Measurements from ENCODE around the gene BAK1. TPM values are rescaled to one million over a fixed set of nuclear protein-coding genes. Genes with fewer than 3 reads are reported as not detected.

The BAK1 gene
- polyA plus RNA-seq, 4 donors = 15.7 to 100 (median 80.6) TPM

DNA sequence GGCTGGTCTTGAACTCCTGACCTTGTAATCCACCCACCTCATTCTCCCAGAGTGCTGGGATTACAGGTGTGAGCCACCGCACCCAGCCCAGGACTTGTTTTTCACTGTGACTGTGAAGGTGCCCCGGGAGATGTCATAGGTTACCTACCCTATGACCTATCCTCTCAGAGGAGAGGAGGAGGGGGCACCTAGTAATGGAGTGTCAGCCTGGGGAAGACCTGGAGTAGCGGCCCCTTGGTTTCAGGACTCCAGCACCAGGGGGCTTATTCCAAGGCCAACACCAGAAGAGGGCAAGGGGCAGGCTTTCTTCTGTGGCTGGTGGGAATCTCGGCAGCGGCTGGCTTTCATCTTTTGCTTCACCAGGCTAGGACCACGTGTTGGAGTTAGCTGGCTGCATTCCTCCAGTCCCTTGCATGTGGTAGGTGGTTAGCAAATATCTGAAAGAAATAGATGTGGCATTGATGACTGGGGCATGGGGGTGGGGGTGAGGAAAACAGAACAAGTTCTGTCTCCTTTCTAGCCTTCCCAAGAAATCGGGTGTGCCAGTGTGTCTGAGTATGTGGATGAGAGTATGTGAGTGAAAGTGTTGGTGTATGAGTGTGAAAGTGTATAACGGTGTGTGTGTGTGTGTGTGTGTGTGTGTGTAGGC is 33.2 kb upstream of the BAK1 start:
- FAIRE-seq = no peak
- Histone ChIP-seq H3K27me3 (ENCODE audit: control insufficient read depth in 3 of 3, insufficient read depth in 3 of 3, low read length in 3 of 3) (no peaks in the 10 kb centered on the region), H3K36me3 (ENCODE audit: control insufficient read depth in 3 of 3, insufficient read depth in 2 of 3, low read depth in 1 of 3, low read length in 3 of 3) (no peaks in the 10 kb centered on the region), H3K4me3 (ENCODE audit: low read depth in 1 of 3, low read length in 3 of 3) (no peak overlapping the region), H3K9me3 (ENCODE audit: control insufficient read depth in 2 of 2, insufficient read depth in 1 of 2, low read depth in 1 of 2, low read length in 1 of 2) (peaks cover 0 to 7% of the 10 kb centered on the region in 2 donors), H3K27ac (ENCODE audit: low read depth in 1 of 3, low read length in 2 of 3) (no peak overlapping the region), H3K4me1 (ENCODE audit: control insufficient read depth in 3 of 3, insufficient read depth in 2 of 3, low read depth in 1 of 3, low read length in 2 of 3) (peaks cover 0 to 41% (median 0%) of the 10 kb centered on the region in 3 donors)
- WGBS, 3 donors = 72 to 83% (median 77%) methylated on average over 8 of the region's 8 CpGs
- DNase-seq = no peak

- Histone ChIP-seq H3K36me3 (ENCODE audit: control insufficient read depth in 3 of 3, insufficient read depth in 2 of 3, low read depth in 1 of 3, low read length in 3 of 3) (no peaks in the 10 kb centered on the region), H3K27me3 (ENCODE audit: control insufficient read depth in 3 of 3, insufficient read depth in 3 of 3, low read length in 3 of 3) (no peaks in the 10 kb centered on the region), H3K4me3 (ENCODE audit: low read depth in 1 of 3, low read length in 3 of 3) (no peak overlapping the region), H3K4me1 (ENCODE audit: control insufficient read depth in 3 of 3, insufficient read depth in 2 of 3, low read depth in 1 of 3, low read length in 2 of 3) (peaks cover 0 to 39% (median 8%) of the 10 kb centered on the region in 3 donors), H3K9me3 (ENCODE audit: control insufficient read depth in 2 of 2, insufficient read depth in 1 of 2, low read depth in 1 of 2, low read length in 1 of 2) (peaks cover 0 to 7% of the 10 kb centered on the region in 2 donors), H3K27ac (ENCODE audit: low read depth in 1 of 3, low read length in 2 of 3) (no peak overlapping the region)
- 64 to 76% (median 64%) methylated on average over 22 of the region's 22 CpGs for WGBS, 3 donors
- FAIRE-seq (no peak), DNase-seq (peak; percentile 61 to 82)
Measured at GRCh38 chr6:33610779-33611732, 31.0 kb upstream of the BAK1 start.

GRCh38 chr6:33610067-33610466 is 30.0 kb upstream of the BAK1 start:
- H3K4me1 ChIP-seq (ENCODE audit: control insufficient read depth in 3 of 3, insufficient read depth in 2 of 3, low read depth in 1 of 3, low read length in 2 of 3) = peaks cover 0 to 37% (median 8%) of the 10 kb centered on the region in 3 donors
- FAIRE-seq (no peak), DNase-seq (peak in 1 of 2 donors; percentile 15)

GRCh38 chr6:33609528-33609927 is 29.5 kb upstream of the BAK1 start:
- WGBS, 3 donors = 53 to 62% (median 60%) methylated on average over 6 of the region's 6 CpGs
- H3K36me3 ChIP-seq (ENCODE audit: control insufficient read depth in 3 of 3, insufficient read depth in 2 of 3, low read depth in 1 of 3, low read length in 3 of 3) = no peaks in the 10 kb centered on the region
- peaks cover 0 to 8% of the 10 kb centered on the region in 2 donors for H3K9me3 ChIP-seq (ENCODE audit: control insufficient read depth in 2 of 2, insufficient read depth in 1 of 2, low read depth in 1 of 2, low read length in 1 of 2)
- H3K27ac ChIP-seq (ENCODE audit: low read depth in 1 of 3, low read length in 2 of 3) = peak overlapping the region in 1 of 3 donors; percentile 1
- no peak overlapping the region for H3K4me3 ChIP-seq (ENCODE audit: low read depth in 1 of 3, low read length in 3 of 3)
- DNase-seq (no peak), FAIRE-seq (no peak)
- H3K4me1 ChIP-seq (ENCODE audit: control insufficient read depth in 3 of 3, insufficient read depth in 2 of 3, low read depth in 1 of 3, low read length in 2 of 3) = peaks cover 0 to 37% (median 8%) of the 10 kb centered on the region in 3 donors
- no peaks in the 10 kb centered on the region for H3K27me3 ChIP-seq (ENCODE audit: control insufficient read depth in 3 of 3, insufficient read depth in 3 of 3, low read length in 3 of 3)

More at GRCh38 chr6:33610067-33610466, 30.0 kb upstream of the BAK1 start:
- H3K27ac ChIP-seq (ENCODE audit: low read depth in 1 of 3, low read length in 2 of 3) = peak overlapping the region in 1 of 3 donors; percentile 1
- peaks cover 0 to 7% of the 10 kb centered on the region in 2 donors for H3K9me3 ChIP-seq (ENCODE audit: control insufficient read depth in 2 of 2, insufficient read depth in 1 of 2, low read depth in 1 of 2, low read length in 1 of 2)
- H3K27me3 ChIP-seq (ENCODE audit: control insufficient read depth in 3 of 3, insufficient read depth in 3 of 3, low read length in 3 of 3) = no peaks in the 10 kb centered on the region
- no peak overlapping the region for H3K4me3 ChIP-seq (ENCODE audit: low read depth in 1 of 3, low read length in 3 of 3)
- WGBS, 3 donors = 63 to 84% (median 69%) methylated on average over 2 to 4 of the region's 4 CpGs
- H3K36me3 ChIP-seq (ENCODE audit: control insufficient read depth in 3 of 3, insufficient read depth in 2 of 3, low read depth in 1 of 3, low read length in 3 of 3) = no peaks in the 10 kb centered on the region

- Histone ChIP-seq H3K4me3 (ENCODE audit: low read depth in 1 of 3, low read length in 3 of 3) (no peak overlapping the region), H3K27ac (ENCODE audit: low read depth in 1 of 3, low read length in 2 of 3) (no peak overlapping the region), H3K4me1 (ENCODE audit: control insufficient read depth in 3 of 3, insufficient read depth in 2 of 3, low read depth in 1 of 3, low read length in 2 of 3) (peaks cover 0 to 37% (median 9%) of the 10 kb centered on the region in 3 donors), H3K36me3 (ENCODE audit: control insufficient read depth in 3 of 3, insufficient read depth in 2 of 3, low read depth in 1 of 3, low read length in 3 of 3) (no peaks in the 10 kb centered on the region), H3K9me3 (ENCODE audit: control insufficient read depth in 2 of 2, insufficient read depth in 1 of 2, low read depth in 1 of 2, low read length in 1 of 2) (peaks cover 0 to 10% of the 10 kb centered on the region in 2 donors), H3K27me3 (ENCODE audit: control insufficient read depth in 3 of 3, insufficient read depth in 3 of 3, low read length in 3 of 3) (no peaks in the 10 kb centered on the region)
- WGBS, 3 donors = 56 to 68% (median 59%) methylated on average over 3 of the region's 3 CpGs
- DNase-seq (no peak), FAIRE-seq (no peak)
Measured at GRCh38 chr6:33609019-33609418, 28.9 kb upstream of the BAK1 start.

GRCh38 chr6:33607784-33608161 is 27.7 kb upstream of the BAK1 start:
- H3K27me3 ChIP-seq (ENCODE audit: control insufficient read depth in 3 of 3, insufficient read depth in 3 of 3, low read length in 3 of 3) = no peaks in the 10 kb centered on the region
- peak in 1 of 2 donors; percentile 79 for DNase-seq
- no peaks in the 10 kb centered on the region for H3K36me3 ChIP-seq (ENCODE audit: control insufficient read depth in 3 of 3, insufficient read depth in 2 of 3, low read depth in 1 of 3, low read length in 3 of 3)
- no peak overlapping the region for H3K4me3 ChIP-seq (ENCODE audit: low read depth in 1 of 3, low read length in 3 of 3)
- peaks cover 0 to 10% of the 10 kb centered on the region in 2 donors for H3K9me3 ChIP-seq (ENCODE audit: control insufficient read depth in 2 of 2, insufficient read depth in 1 of 2, low read depth in 1 of 2, low read length in 1 of 2)
- WGBS, 3 donors = 14 to 60% (median 19%) methylated on average over 5 of the region's 5 CpGs
- H3K27ac ChIP-seq (ENCODE audit: low read depth in 1 of 3, low read length in 2 of 3) = peak overlapping the region in 1 of 3 donors; percentile 8
- FAIRE-seq = no peak
- peaks cover 0 to 36% (median 12%) of the 10 kb centered on the region in 3 donors for H3K4me1 ChIP-seq (ENCODE audit: control insufficient read depth in 3 of 3, insufficient read depth in 2 of 3, low read depth in 1 of 3, low read length in 2 of 3)

DNA sequence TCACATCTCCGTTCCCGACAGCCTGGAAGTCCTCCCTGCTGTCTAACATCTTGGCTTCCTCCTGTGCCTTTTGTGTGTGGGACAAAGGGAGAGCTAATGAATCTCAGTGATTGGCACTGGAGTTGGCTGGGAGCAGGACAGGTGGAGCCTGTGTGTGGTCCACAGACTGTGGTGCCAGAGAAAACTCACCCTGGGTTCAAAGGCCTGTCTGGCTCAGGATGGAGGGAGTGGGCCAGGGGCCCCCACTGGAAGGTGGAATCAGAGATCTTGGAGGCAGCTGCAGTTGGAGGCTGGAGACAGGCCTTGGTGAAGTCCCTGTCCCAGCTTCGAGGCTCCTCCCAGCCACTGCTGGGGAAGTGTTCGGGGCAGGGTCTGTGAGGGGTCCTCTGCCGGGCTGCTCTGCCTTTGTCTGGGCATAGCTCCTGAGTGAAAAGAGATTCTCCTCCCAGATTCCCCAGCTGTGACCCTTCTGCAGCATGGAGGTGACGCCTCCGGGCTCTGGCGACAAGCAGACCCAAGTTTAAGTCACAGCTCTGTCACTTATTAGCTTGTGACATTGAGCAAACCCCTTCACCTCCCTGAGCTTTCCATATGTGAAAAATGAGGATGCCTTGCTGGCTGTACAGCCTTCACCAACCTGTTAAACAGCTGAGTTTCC is 27.2 kb upstream of the BAK1 start:
- H3K9me3 ChIP-seq (ENCODE audit: control insufficient read depth in 2 of 2, insufficient read depth in 1 of 2, low read depth in 1 of 2, low read length in 1 of 2) = peaks cover 0 to 9% of the 10 kb centered on the region in 2 donors
- FAIRE-seq (no peak), DNase-seq (no peak)
- H3K4me3 ChIP-seq (ENCODE audit: low read depth in 1 of 3, low read length in 3 of 3) = no peak overlapping the region
- H3K36me3 ChIP-seq (ENCODE audit: control insufficient read depth in 3 of 3, insufficient read depth in 2 of 3, low read depth in 1 of 3, low read length in 3 of 3) = no peaks in the 10 kb centered on the region
- H3K27me3 ChIP-seq (ENCODE audit: control insufficient read depth in 3 of 3, insufficient read depth in 3 of 3, low read length in 3 of 3) = no peaks in the 10 kb centered on the region
- peak overlapping the region in 1 of 3 donors; percentile 8 for H3K27ac ChIP-seq (ENCODE audit: low read depth in 1 of 3, low read length in 2 of 3)
- peaks cover 0 to 36% (median 12%) of the 10 kb centered on the region in 3 donors for H3K4me1 ChIP-seq (ENCODE audit: control insufficient read depth in 3 of 3, insufficient read depth in 2 of 3, low read depth in 1 of 3, low read length in 2 of 3)
- WGBS, 3 donors = 69 to 80% (median 69%) methylated on average over 8 of the region's 8 CpGs

DNA sequence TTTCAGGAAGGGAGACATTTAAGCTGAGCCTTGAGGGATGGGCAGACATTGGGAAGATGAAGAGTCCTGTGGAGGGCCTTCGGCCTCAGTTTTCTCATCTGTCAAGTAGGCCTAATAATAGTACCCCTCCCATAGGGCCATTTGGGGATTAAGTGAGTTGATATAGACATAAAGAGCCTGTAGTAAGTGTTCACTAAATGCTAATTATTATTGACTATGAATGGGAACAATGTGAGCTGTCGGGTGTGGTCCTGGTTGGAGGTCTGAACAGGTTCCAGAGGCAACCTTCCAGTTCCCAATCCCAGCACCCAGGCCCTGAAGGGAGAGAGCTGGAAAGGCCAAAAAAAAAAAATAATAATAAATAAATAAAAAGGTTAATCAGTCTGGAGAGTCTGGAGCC is 26.6 kb upstream of the BAK1 start:
- Histone ChIP-seq H3K27ac (ENCODE audit: low read depth in 1 of 3, low read length in 2 of 3) (no peak overlapping the region), H3K4me3 (ENCODE audit: low read depth in 1 of 3, low read length in 3 of 3) (no peak overlapping the region), H3K4me1 (ENCODE audit: control insufficient read depth in 3 of 3, insufficient read depth in 2 of 3, low read depth in 1 of 3, low read length in 2 of 3) (peaks cover 0 to 35% (median 12%) of the 10 kb centered on the region in 3 donors), H3K27me3 (ENCODE audit: control insufficient read depth in 3 of 3, insufficient read depth in 3 of 3, low read length in 3 of 3) (no peaks in the 10 kb centered on the region), H3K36me3 (ENCODE audit: control insufficient read depth in 3 of 3, insufficient read depth in 2 of 3, low read depth in 1 of 3, low read length in 3 of 3) (no peaks in the 10 kb centered on the region), H3K9me3 (ENCODE audit: control insufficient read depth in 2 of 2, insufficient read depth in 1 of 2, low read depth in 1 of 2, low read length in 1 of 2) (peaks cover 0 to 4% of the 10 kb centered on the region in 2 donors)
- FAIRE-seq (no peak), DNase-seq (no peak)
- WGBS, 3 donors = 87 to 92% (median 90%) methylated on average over 2 of the region's 2 CpGs
